VCaP (cell line): ENCODE data around the gene LARGE2.

ENCODE experiments used
- H3K27ac ChIP-seq: fragments of 450-650 bp; 2 replicates; pipeline ENCODE4 v1.5.1; 2017
- CTCF ChIP-seq: fragments of 450-650 bp; conservative IDR thresholded peaks from 2 replicates; pipeline ENCODE4 v1.5.1; 2017; ENCODE audit warnings: mild to moderate bottlenecking, moderate library complexity

LARGE2 gene

GRCh38 chr11:45889555-45889954 is 32.9 kb upstream of the LARGE2 start:
- no peak overlapping the region for H3K27ac ChIP-seq
- no peak for TF ChIP-seq CTCF

- no peak for TF ChIP-seq CTCF
- H3K27ac ChIP-seq: no peak overlapping the region
Measured at GRCh38 chr11:45889966-45890365, 32.5 kb upstream of the LARGE2 start.

GRCh38 chr11:45890886-45891550 is 31.4 kb upstream of the LARGE2 start:
- H3K27ac ChIP-seq: no peak overlapping the region
- TF ChIP-seq CTCF: no peak

GRCh38 chr11:45892856-45893255 is 29.6 kb upstream of the LARGE2 start:
- H3K27ac ChIP-seq: no peak overlapping the region
- no peak for TF ChIP-seq CTCF

GRCh38 chr11:45894555-45895247 is 27.8 kb upstream of the LARGE2 start:
- no peak overlapping the region for H3K27ac ChIP-seq
- no peak for TF ChIP-seq CTCF

- no peak overlapping the region for H3K27ac ChIP-seq
- TF ChIP-seq CTCF: no peak
Measured at GRCh38 chr11:45895553-45896259, 26.8 kb upstream of the LARGE2 start.

- no peak for TF ChIP-seq CTCF
- H3K27ac ChIP-seq: no peak overlapping the region
Measured at GRCh38 chr11:45896422-45896984, 26.0 kb upstream of the LARGE2 start.
